UCSD-AML1 (cell line): Measurements from ENCODE around the gene BTG4.

Experiments
- DNase-seq: peaks from one replicate; lab custom pipeline; 2025; ENCODE audit not compliant: unreplicated experiment; lab: John Stamatoyannopoulos, UW

The BTG4 gene

GRCh38 chr11:111494040-111494439 lies 18.1 kb downstream of the BTG4 start:
- DNase-seq: no peak

- DNase-seq: no peak
Measured at GRCh38 chr11:111490496-111490895, 21.7 kb downstream of the BTG4 start.

- DNase-seq: no peak
Measured at GRCh38 chr11:111483431-111483830, 28.8 kb downstream of the BTG4 start.

GRCh38 chr11:111479666-111480065 lies 32.5 kb downstream of the BTG4 start:
- no peak for DNase-seq

- no peak for DNase-seq
Measured at GRCh38 chr11:111477898-111478297, 34.3 kb downstream of the BTG4 start.

- DNase-seq: no peak
Measured at GRCh38 chr11:111476956-111477355, 35.2 kb downstream of the BTG4 start.

- no peak for DNase-seq
Measured at GRCh38 chr11:111476366-111476765, 35.8 kb downstream of the BTG4 start.

GRCh38 chr11:111474432-111474831 lies 37.8 kb downstream of the BTG4 start:
- DNase-seq: no peak

GRCh38 chr11:111472228-111472627 lies 40.0 kb downstream of the BTG4 start:
- DNase-seq: no peak

GRCh38 chr11:111469200-111469599 lies 43.0 kb downstream of the BTG4 start:
- DNase-seq: no peak

GRCh38 chr11:111466615-111467014 lies 45.6 kb downstream of the BTG4 start:
- DNase-seq: no peak

- DNase-seq: no peak
Measured at GRCh38 chr11:111465400-111465799, 46.8 kb downstream of the BTG4 start.

GRCh38 chr11:111463276-111463675 lies 48.9 kb downstream of the BTG4 start:
- no peak for DNase-seq

- DNase-seq: no peak
Measured at GRCh38 chr11:111462329-111462728, 49.9 kb downstream of the BTG4 start.

- no peak for DNase-seq
Measured at GRCh38 chr11:111461460-111462235, 50.5 kb downstream of the BTG4 start.

GRCh38 chr11:111460856-111461255 lies 51.3 kb downstream of the BTG4 start:
- no peak for DNase-seq

- no peak for DNase-seq
Measured at GRCh38 chr11:111460340-111460739, 51.8 kb downstream of the BTG4 start.

GRCh38 chr11:111459506-111460270 lies 52.5 kb downstream of the BTG4 start:
- DNase-seq: no peak

- DNase-seq: no peak
Measured at GRCh38 chr11:111457731-111458368, 54.3 kb downstream of the BTG4 start.

GRCh38 chr11:111456859-111457730 lies 55.1 kb downstream of the BTG4 start:
- no peak for DNase-seq
